NCI-H526 (cell line): Measurements from ENCODE around the gene GBE1.
A peak's percentile ranks its signal among the peaks of the same experiment; 100 is the strongest.

ENCODE experiments used
- DNase-seq, 2 experiments: peaks; one replicate each; lab custom pipeline; 2025; lab: John Stamatoyannopoulos, UW

The GBE1 gene

GRCh38 chr3:81621277-81621676 lies 140.2 kb downstream of the GBE1 start:
- DNase-seq: no peak

GRCh38 chr3:81620849-81621248 lies 140.6 kb downstream of the GBE1 start:
- no peak for DNase-seq

- no peak for DNase-seq
These were observed 148.7 kb downstream of the GBE1 start for GRCh38 chr3:81612768-81613167.

GRCh38 chr3:81602781-81603180 lies 158.7 kb downstream of the GBE1 start:
- DNase-seq: no peak

GRCh38 chr3:81601707-81602305 lies 159.6 kb downstream of the GBE1 start:
- DNase-seq: no peak

- no peak for DNase-seq
These were observed 169.3 kb downstream of the GBE1 start for GRCh38 chr3:81592101-81592500.

GRCh38 chr3:81585937-81586336 lies 175.5 kb downstream of the GBE1 start:
- DNase-seq: no peak

- no peak for DNase-seq
These were observed 176.4 kb downstream of the GBE1 start for GRCh38 chr3:81585056-81585455.

- DNase-seq: peak; percentile 2 to 52
These were observed 179.4 kb downstream of the GBE1 start for GRCh38 chr3:81581966-81582599.

GRCh38 chr3:81580355-81580754 lies 181.1 kb downstream of the GBE1 start:
- DNase-seq: no peak

- DNase-seq: no peak
These were observed 181.7 kb downstream of the GBE1 start for GRCh38 chr3:81579744-81580143.

GRCh38 chr3:81572201-81572756 lies 189.2 kb downstream of the GBE1 start:
- DNase-seq: no peak

- DNase-seq: no peak
These were observed 193.1 kb downstream of the GBE1 start for GRCh38 chr3:81568378-81568777.

- no peak for DNase-seq
These were observed 196.4 kb downstream of the GBE1 start for GRCh38 chr3:81565041-81565440.

GRCh38 chr3:81558106-81558505 lies 203.3 kb downstream of the GBE1 start:
- DNase-seq: no peak

- no peak for DNase-seq
These were observed 206.6 kb downstream of the GBE1 start for GRCh38 chr3:81554801-81555200.

- DNase-seq: no peak
These were observed 207.1 kb downstream of the GBE1 start for GRCh38 chr3:81554388-81554787.

GRCh38 chr3:81550415-81550814 lies 211.0 kb downstream of the GBE1 start:
- DNase-seq: no peak

GRCh38 chr3:81549831-81550230 lies 211.6 kb downstream of the GBE1 start:
- no peak for DNase-seq

- DNase-seq: no peak
These were observed 212.1 kb downstream of the GBE1 start for GRCh38 chr3:81549388-81549787.

- no peak for DNase-seq
These were observed 215.9 kb downstream of the GBE1 start for GRCh38 chr3:81545572-81545971.

- DNase-seq: no peak
These were observed 217.1 kb downstream of the GBE1 start for GRCh38 chr3:81544385-81544784.

- DNase-seq: no peak
These were observed 220.7 kb downstream of the GBE1 start for GRCh38 chr3:81540787-81541186.

- DNase-seq: no peak
These were observed 229.6 kb downstream of the GBE1 start for GRCh38 chr3:81531846-81532245.
